HG02852 (cell line): ENCODE results near the gene HOXD11.

Experiments used
- ATAC-seq: cut with Tn5 transposase; IDR thresholded peaks from one replicate; pipeline ENCODE4 v1.9.1; 2021; ENCODE audit warnings: mild to moderate bottlenecking, moderate library complexity; ENCODE audit not compliant: unreplicated experiment

The HOXD11 gene

GRCh38 chr2:176106581-176107539, at the start of gene HOXD11:
HOXD11 (plus strand) TSS chr2:176107280; CDS start chr2:176107356, 76 bp downstream.
- ATAC-seq, result no peak

DNA sequence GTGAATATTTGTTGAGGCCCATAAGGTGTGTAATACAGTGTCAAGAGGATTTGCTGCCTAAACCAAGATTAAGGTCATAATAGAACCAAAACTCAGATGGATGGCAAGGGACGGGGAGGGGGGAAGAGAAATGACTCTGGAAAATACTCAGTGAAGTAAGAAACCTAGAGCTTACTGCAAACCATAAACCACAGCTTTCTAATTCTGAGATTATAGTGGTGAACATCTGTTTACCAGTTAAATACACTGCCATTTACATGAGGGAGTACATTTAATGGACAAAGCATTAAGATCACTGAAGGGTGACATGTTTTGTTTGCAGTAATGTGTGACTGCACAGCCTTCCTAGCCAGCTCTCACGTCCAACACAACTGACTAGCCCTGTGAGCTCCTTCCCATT, 43.1 kb upstream of the HOXD11 start:
- ATAC-seq, result no peak

DNA sequence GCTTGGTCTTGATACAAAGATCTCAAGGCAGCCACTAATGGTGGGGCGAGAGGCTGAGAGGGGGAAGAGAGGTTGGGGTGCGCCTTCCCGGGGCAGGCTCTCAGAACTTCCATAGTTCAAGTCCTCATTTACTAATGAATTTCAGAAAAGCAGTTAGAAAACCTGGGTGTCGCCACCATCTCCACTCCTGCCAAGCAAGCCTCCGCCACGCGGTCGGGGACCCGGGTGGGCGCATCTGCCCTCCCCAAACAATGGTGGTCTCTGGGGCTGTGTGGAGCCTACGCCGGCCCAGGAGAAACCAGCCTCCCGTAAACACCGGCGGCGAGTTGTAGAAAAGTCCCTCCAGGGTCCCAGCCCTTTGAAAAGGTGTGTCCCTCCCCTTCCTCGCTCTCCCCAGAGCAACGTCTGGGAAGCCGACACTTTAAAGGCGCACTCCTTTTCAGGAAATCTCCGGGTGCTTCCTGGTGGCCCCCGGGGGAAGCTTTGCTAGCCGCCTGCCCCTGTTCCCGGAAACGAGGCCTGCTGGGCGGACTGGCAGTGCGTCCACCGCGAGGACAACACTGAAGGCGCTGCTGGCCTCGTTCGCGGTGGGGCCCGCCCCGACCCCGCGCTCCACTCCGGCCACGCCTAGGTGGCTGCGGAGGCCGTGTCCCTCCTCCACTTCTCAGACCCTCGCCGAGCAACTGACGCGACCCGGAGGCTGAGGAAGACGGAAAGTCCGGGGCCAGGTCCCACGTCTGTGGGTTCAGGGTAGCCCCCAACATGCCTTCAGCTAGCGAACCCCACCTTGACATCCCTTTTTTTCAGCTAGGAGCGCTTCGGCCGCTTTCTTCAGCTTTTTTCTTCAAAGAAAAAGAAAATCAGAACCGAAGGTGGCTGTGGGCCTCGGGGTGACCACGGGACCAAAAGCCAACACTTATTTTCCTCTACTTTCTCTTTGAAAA, 40.2 kb upstream of the HOXD11 start:
- ATAC-seq, result no peak

GRCh38 chr2:176067589-176068418, 39.3 kb upstream of the HOXD11 start:
- no peak for ATAC-seq

GRCh38 chr2:176068419-176068832, 38.7 kb upstream of the HOXD11 start:
- no peak for ATAC-seq

GRCh38 chr2:176071330-176072291, 35.5 kb upstream of the HOXD11 start:
- no peak for ATAC-seq

DNA sequence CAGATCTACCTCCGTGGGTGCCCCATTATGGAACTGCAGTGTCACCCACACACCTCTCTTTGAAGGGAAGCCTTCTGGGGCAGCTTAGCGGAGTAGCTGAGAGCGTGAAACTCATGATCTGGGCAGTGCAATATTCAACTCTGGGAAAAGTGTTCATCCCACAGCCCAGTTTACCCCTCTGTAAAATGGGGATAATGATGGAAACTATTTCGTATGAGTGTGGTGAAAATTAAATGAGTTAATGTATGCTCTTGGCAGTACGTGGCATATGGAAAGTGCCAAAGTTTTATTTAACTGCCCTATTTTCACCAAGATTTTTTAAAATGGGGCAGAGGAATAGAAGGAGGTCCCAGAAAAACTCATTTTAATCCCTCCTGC, 34.8 kb upstream of the HOXD11 start:
- ATAC-seq, result no peak

- no peak for ATAC-seq
Observed at GRCh38 chr2:176072951-176073904, 33.9 kb upstream of the HOXD11 start.

- ATAC-seq, result no peak
Observed at GRCh38 chr2:176074919-176075425, 32.1 kb upstream of the HOXD11 start.

- no peak for ATAC-seq
Observed at GRCh38 chr2:176075481-176075880, 31.6 kb upstream of the HOXD11 start.

DNA sequence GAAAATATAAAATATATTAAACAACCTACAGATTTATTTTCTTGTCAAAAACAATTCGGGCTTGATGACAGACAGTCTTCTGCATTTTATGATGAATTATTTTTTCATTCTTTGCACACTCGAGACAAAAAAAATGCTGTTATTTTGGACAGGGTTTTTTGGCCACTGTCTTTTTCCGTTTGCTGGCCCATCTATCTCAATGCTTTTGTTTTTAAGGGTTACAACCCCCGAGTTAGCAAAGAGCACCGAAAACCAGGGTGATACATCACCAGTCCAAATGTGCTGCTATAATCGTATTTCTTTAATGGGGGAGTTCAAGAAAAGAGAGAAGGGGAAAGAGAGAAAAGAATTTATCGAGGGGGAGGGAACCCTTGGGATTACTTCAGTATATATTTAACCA, 31.0 kb upstream of the HOXD11 start:
- ATAC-seq, result no peak

- ATAC-seq, result no peak
Observed at GRCh38 chr2:176076796-176077195, 30.3 kb upstream of the HOXD11 start.

- no peak for ATAC-seq
Observed at GRCh38 chr2:176078541-176079284, 28.4 kb upstream of the HOXD11 start.

GRCh38 chr2:176079285-176079830, 27.7 kb upstream of the HOXD11 start:
- no peak for ATAC-seq

GRCh38 chr2:176079831-176080539, 27.1 kb upstream of the HOXD11 start:
- ATAC-seq, result no peak

DNA sequence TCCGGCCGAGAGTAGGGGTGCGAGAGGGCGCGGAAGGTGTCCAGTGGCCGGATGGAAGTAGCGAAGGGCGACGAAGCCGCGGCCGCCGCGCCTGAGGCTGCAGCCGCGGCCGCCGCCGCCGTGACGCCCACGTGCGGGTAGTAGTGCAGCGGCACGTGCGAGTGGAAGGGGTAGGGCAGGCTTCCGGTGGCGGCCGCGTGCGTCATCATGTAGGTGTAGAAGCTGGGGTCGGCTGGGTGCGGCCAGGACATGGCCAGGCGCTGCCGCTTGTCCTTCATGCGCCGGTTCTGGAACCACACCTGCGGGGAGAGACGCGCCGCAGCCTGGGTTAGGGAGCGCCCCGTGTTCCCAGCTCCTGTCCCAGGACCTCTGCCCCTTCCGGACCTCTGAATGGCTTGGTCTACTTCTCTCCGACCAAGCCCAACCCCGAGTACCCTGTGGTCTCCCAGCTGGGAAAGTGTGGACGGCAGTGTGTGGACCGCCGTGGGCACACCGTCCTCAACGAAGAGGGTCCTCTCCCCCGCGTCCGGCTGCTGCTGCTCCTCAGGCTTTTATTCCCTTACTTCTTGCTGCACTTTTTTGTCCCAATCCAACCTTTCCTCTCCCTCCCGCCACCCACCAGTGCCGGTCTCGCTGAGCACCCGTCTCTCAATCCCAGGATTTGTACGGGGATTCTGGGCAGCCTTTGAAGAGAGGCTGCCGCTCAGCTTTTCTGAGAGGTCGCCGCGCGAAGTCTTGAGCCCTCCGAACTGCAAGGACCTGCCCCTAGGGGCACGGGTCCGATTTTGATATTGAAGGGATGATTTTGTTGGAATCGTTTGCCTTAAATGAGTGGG, 26.3 kb upstream of the HOXD11 start:
- no peak for ATAC-seq
